Neural cell (in vitro differentiated cells): ENCODE measurements around the gene FBXO24. TPM values are rescaled to one million over a fixed set of nuclear protein-coding genes. Genes with fewer than 3 reads are reported as not detected.

ENCODE experiments used
- H2AFZ ChIP-seq: fragments of 200-600, 300-800 bp; sonication (generic), shearing (Covaris generic); 2 replicates; pipeline ENCODE4 v1.6.0; 2014; ENCODE audit warnings: low read depth, mild to moderate bottlenecking, antibody characterized with exemption, low read length, moderate library complexity
- H3F3A ChIP-seq: fragments of 200-600 bp; shearing (Covaris generic); 2 replicates; pipeline ENCODE4 v1.6.1; 2016; ENCODE audit warnings: mild to moderate bottlenecking, moderate library complexity, mixed read lengths, antibody characterized with exemption, low read length; ENCODE audit not compliant: insufficient read depth, poor library complexity, severe bottlenecking
- H3K27ac ChIP-seq: fragments of 200-600, 300-800 bp; sonication (generic), shearing (Covaris generic); 2 replicates; pipeline ENCODE4 v1.5.1; 2014; ENCODE audit warnings: mild to moderate bottlenecking, low read length, moderate library complexity
- H3K27me3 ChIP-seq: fragments of 300-800, 200-600 bp; sonication (generic), shearing (Covaris generic); 2 replicates; pipeline ENCODE4 v1.6.0; 2014; ENCODE audit warnings: mild to moderate bottlenecking, low read depth, low read length, moderate library complexity; ENCODE audit not compliant: insufficient read depth
- H3K36me3 ChIP-seq: fragments of 300-800, 200-600 bp; sonication (generic), shearing (Covaris generic); 2 replicates; pipeline ENCODE4 v1.5.1; 2014; ENCODE audit warnings: mild to moderate bottlenecking, antibody characterized with exemption, low read length, moderate library complexity; ENCODE audit not compliant: insufficient read depth
- H3K4me2 ChIP-seq: fragments of 300-800, 200-600 bp; sonication (generic), shearing (Covaris generic); 2 replicates; pipeline ENCODE4 v1.6.0; 2014; ENCODE audit warnings: mild to moderate bottlenecking, low read length
- H3K4me3 ChIP-seq: fragments of 300-800, 200-600 bp; sonication (generic), shearing (Covaris generic); 2 replicates; pipeline ENCODE4 v1.5.1; 2014; ENCODE audit warnings: mild to moderate bottlenecking, low read length, moderate library complexity
- H3K79me2 ChIP-seq: fragments of 200-600 bp; shearing (Covaris generic); replicated peaks from 2 replicates; pipeline ENCODE4 v1.6.0; 2014; ENCODE audit warnings: mild to moderate bottlenecking, low read length, moderate library complexity; ENCODE audit not compliant: insufficient read depth
- H3K9ac ChIP-seq: fragments of 300-800, 200-600 bp; sonication (generic), shearing (Covaris generic); 2 replicates; pipeline ENCODE4 v1.6.1; 2016; ENCODE audit warnings: mild to moderate bottlenecking, low read length, mixed read lengths
- H3K9me2 ChIP-seq: fragments of 200-600 bp; shearing (Covaris generic); 2 replicates; pipeline ENCODE4 v1.6.1; 2016; ENCODE audit warnings: mild to moderate bottlenecking, low read length, mixed read lengths; ENCODE audit not compliant: insufficient read depth
- H3K9me3 ChIP-seq: fragments of 200-600, 300-800 bp; sonication (generic), shearing (Covaris generic); 2 replicates; pipeline ENCODE4 v1.6.1; 2016; ENCODE audit warnings: mild to moderate bottlenecking, mixed run types, low read length, moderate library complexity, mixed read lengths
- H4K20me1 ChIP-seq: fragments of 200-600 bp; shearing (Covaris generic); 2 replicates; pipeline ENCODE4 v1.6.1; 2016; ENCODE audit warnings: mild to moderate bottlenecking, mixed run types; ENCODE audit not compliant: insufficient read depth
- CTCF ChIP-seq: fragments of 450-650 bp; IDR thresholded peaks from 2 replicates; pipeline ENCODE4 v1.5.1; 2014; ENCODE audit warnings: antibody characterized with exemption, mild to moderate bottlenecking, moderate library complexity; ENCODE audit not compliant: poor library complexity, severe bottlenecking
- EP300 ChIP-seq: fragments of 450-650 bp; conservative IDR thresholded peaks from 2 replicates; pipeline ENCODE4 v1.6.1; 2014; ENCODE audit warnings: antibody characterized with exemption, mild to moderate bottlenecking, moderate library complexity; ENCODE audit not compliant: poor library complexity, severe bottlenecking
- EZH2 ChIP-seq: fragments of 200-600, 300-800 bp; shearing (Covaris generic), sonication (generic); IDR thresholded peaks from 2 replicates; pipeline ENCODE4 v1.6.1; 2014; ENCODE audit warnings: antibody characterized with exemption, low read length, borderline replicate concordance, mild to moderate bottlenecking; ENCODE audit not compliant: insufficient read depth, poor library complexity, severe bottlenecking
- MXI1 ChIP-seq: fragments of 450-650 bp; conservative IDR thresholded peaks from 2 replicates; pipeline ENCODE4 v1.6.1; 2014; ENCODE audit warnings: antibody characterized with exemption, mild to moderate bottlenecking; ENCODE audit not compliant: poor library complexity, severe bottlenecking
- POLR2AphosphoS5 ChIP-seq: IDR thresholded peaks from 2 replicates; pipeline ENCODE4 v1.6.1; 2012
- RAD21 ChIP-seq: fragments of 450-650 bp; conservative IDR thresholded peaks from 2 replicates; pipeline ENCODE4 v1.6.1; 2014; ENCODE audit warnings: antibody characterized with exemption, mild to moderate bottlenecking, moderate library complexity
- REST ChIP-seq: IDR thresholded peaks from 2 replicates; pipeline ENCODE4 v1.6.1; 2012; ENCODE audit warnings: borderline replicate concordance
- SMC3 ChIP-seq: fragments of 450-650 bp; conservative IDR thresholded peaks from 2 replicates; pipeline ENCODE4 v1.6.1; 2014; ENCODE audit warnings: antibody characterized with exemption, mild to moderate bottlenecking, moderate library complexity; ENCODE audit not compliant: poor library complexity
- TAF1 ChIP-seq: IDR thresholded peaks from 2 replicates; pipeline ENCODE4 v1.6.1; 2012; ENCODE audit warnings: low read depth
- polyA plus RNA-seq: library from polyadenylated mRNA; depleted of rRNA; stranded (reverse); fragments of >200 nt; gene quantifications from 2 replicates; pipeline ENCODE4 v1.2.3, GENCODE V29; 2014

FBXO24 gene
- polyA plus RNA-seq, 1 donor from 2014 or later: 0.52 TPM

- Histone ChIP-seq H3K36me3 (no peaks in the 10 kb centered on the region), H3K79me2 (peaks cover 4% of the 10 kb centered on the region), H2AFZ (no peak overlapping the region), H3F3A (no peaks in the 10 kb centered on the region), H3K4me3 (peak overlapping the region; percentile 96), H3K9ac (peak overlapping the region; percentile 89), H3K9me3 (no peaks in the 10 kb centered on the region), H3K27ac (no peak overlapping the region), H3K27me3 (no peaks in the 10 kb centered on the region), H3K4me2 (peak overlapping the region; percentile 72), H3K9me2 (no peaks in the 10 kb centered on the region), H4K20me1 (no peaks in the 10 kb centered on the region)
- TF ChIP-seq EP300 (no peak), REST (no peak), RAD21 (no peak), EZH2 (no peak), SMC3 (no peak), TAF1 (no peak), POLR2AphosphoS5 (no peak), MXI1 (no peak), CTCF (no peak)
These were observed 27.5 kb downstream of the FBXO24 start for GRCh38 chr7:100613412-100614175.

- H3K9ac ChIP-seq: no peak overlapping the region
- H4K20me1 ChIP-seq: no peaks in the 10 kb centered on the region
- no peaks in the 10 kb centered on the region for H3K9me2 ChIP-seq
- TF ChIP-seq POLR2AphosphoS5 (no peak), REST (no peak), TAF1 (no peak), RAD21 (no peak), SMC3 (no peak), EP300 (no peak), EZH2 (no peak)
- H3K27me3 ChIP-seq: no peaks in the 10 kb centered on the region
- H3K27ac ChIP-seq: no peak overlapping the region
- H2AFZ ChIP-seq: no peak overlapping the region
- no peak overlapping the region for H3K4me2 ChIP-seq
- H3F3A ChIP-seq: no peaks in the 10 kb centered on the region
- H3K36me3 ChIP-seq: no peaks in the 10 kb centered on the region
- no peak overlapping the region for H3K4me3 ChIP-seq
- no peaks in the 10 kb centered on the region for H3K9me3 ChIP-seq
- H3K79me2 ChIP-seq: peaks cover 4% of the 10 kb centered on the region
These were observed 28.3 kb downstream of the FBXO24 start for GRCh38 chr7:100614308-100614861.
